KMS-11 (cell line): ENCODE measurements around the gene FAM168B.

Experiments used
- H2AFZ ChIP-seq: fragments of 200-600 bp; sonication (generic); 2 replicates; pipeline ENCODE4 v1.6.1; 2016; ENCODE audit warnings: antibody characterized with exemption, mixed run types, low read depth
- H3K27ac ChIP-seq: fragments of 200-600 bp; sonication (generic); 2 replicates; pipeline ENCODE4 v1.6.1; 2016; ENCODE audit warnings: mild to moderate bottlenecking, mixed run types
- H3K27me3 ChIP-seq: fragments of 200-600 bp; sonication (generic); 2 replicates; pipeline ENCODE4 v1.6.1; 2017; ENCODE audit warnings: mild to moderate bottlenecking, low read depth, mixed run types, moderate library complexity; ENCODE audit not compliant: insufficient read depth
- H3K36me3 ChIP-seq: fragments of 200-600 bp; sonication (generic); 2 replicates; pipeline ENCODE4 v1.6.1; 2017; ENCODE audit warnings: mild to moderate bottlenecking, mixed run types; ENCODE audit not compliant: insufficient read depth
- H3K4me1 ChIP-seq: fragments of 200-600 bp; sonication (generic); 2 replicates; pipeline ENCODE4 v1.6.1; 2016; ENCODE audit warnings: mild to moderate bottlenecking, low read depth, mixed run types; ENCODE audit not compliant: poor library complexity, severe bottlenecking
- H3K4me2 ChIP-seq: fragments of 200-600 bp; sonication (generic); 2 replicates; pipeline ENCODE4 v1.7.0; 2016; ENCODE audit warnings: mild to moderate bottlenecking, mixed run types
- H3K4me3 ChIP-seq: fragments of 200-600 bp; sonication (generic); IDR thresholded peaks from 2 replicates; pipeline ENCODE4 v1.6.1; 2017; ENCODE audit warnings: low read depth, low read length, mixed read lengths; ENCODE audit not compliant: insufficient read depth
- H3K79me2 ChIP-seq: fragments of 200-600 bp; sonication (generic); 2 replicates; pipeline ENCODE4 v1.6.1; 2016; ENCODE audit warnings: low read depth, mixed run types; ENCODE audit not compliant: insufficient read depth
- H3K9ac ChIP-seq: fragments of 200-600 bp; sonication (generic); 2 replicates; pipeline ENCODE4 v1.6.1; 2016; ENCODE audit warnings: mild to moderate bottlenecking, mixed run types
- H4K20me1 ChIP-seq: fragments of 200-600 bp; sonication (generic); 2 replicates; pipeline ENCODE4 v1.6.1; 2016; ENCODE audit warnings: mild to moderate bottlenecking, mixed run types; ENCODE audit not compliant: insufficient read depth
- CTCF ChIP-seq: fragments of 200-600 bp; sonication (generic); conservative IDR thresholded peaks from 2 replicates; pipeline ENCODE4 v1.6.1; 2017; ENCODE audit warnings: low read depth, mild to moderate bottlenecking, antibody characterized with exemption, low read length, moderate library complexity, mixed read lengths

FAM168B gene

GRCh38 chr2:131004446-131005209 is 88.6 kb downstream of the FAM168B start:
- H3K27ac ChIP-seq, result no peak overlapping the region
- no peak overlapping the region for H3K9ac ChIP-seq
- no peaks in the 10 kb centered on the region for H3K79me2 ChIP-seq
- no peaks in the 10 kb centered on the region for H4K20me1 ChIP-seq
- H3K36me3 ChIP-seq, result no peaks in the 10 kb centered on the region
- no peak for TF ChIP-seq CTCF
- no peak overlapping the region for H3K4me2 ChIP-seq
- H3K4me3 ChIP-seq, result no peak overlapping the region
- no peaks in the 10 kb centered on the region for H3K4me1 ChIP-seq
- H2AFZ ChIP-seq, result no peak overlapping the region
- H3K27me3 ChIP-seq, result no peaks in the 10 kb centered on the region

- H3K4me1 ChIP-seq, result no peaks in the 10 kb centered on the region
- no peak for TF ChIP-seq CTCF
Observed at GRCh38 chr2:130998561-130998960, 94.7 kb downstream of the FAM168B start.

More at GRCh38 chr2:130998561-130998960, 94.7 kb downstream of the FAM168B start:
- H3K36me3 ChIP-seq, result no peaks in the 10 kb centered on the region
- no peak overlapping the region for H3K4me2 ChIP-seq
- H3K79me2 ChIP-seq, result no peaks in the 10 kb centered on the region
- H3K27me3 ChIP-seq, result no peaks in the 10 kb centered on the region
- H3K9ac ChIP-seq, result no peak overlapping the region
- H3K27ac ChIP-seq, result no peak overlapping the region
- H3K4me3 ChIP-seq, result no peak overlapping the region
- no peaks in the 10 kb centered on the region for H4K20me1 ChIP-seq
- no peak overlapping the region for H2AFZ ChIP-seq
